ENCODE results near the gene NELFE.

DNA sequence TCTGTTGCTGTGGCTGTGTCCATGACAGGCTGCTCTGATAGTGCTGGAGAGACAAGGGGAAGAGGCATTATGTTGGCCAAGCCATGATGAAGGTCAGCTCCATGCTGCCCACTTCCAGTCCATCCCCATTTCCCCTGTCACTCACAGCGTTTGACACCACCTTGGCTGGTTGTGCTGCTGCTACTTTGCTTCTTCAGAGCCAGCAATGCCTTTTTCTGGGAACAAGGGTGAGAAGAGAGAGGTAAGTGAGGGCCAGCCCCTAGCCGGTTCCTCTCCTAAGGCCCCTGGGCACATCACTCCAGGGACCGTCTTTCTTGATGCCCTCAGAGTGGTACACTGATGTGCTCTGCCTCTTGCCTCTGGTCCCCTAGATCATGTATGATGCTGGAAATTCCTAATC lies 2.0 kb downstream of the NELFE start:
- TF ChIP-seq CTCF (IDR thresholded peaks at IDR 0.05) (no peak), POLR2A (IDR thresholded peaks at IDR 0.05) (no peak)
